ENCODE data around the gene SLC5A9.
"Not testable (repeated sequence)": the region's sequence is repeated elsewhere in the genome, so short reads cannot be mapped to it uniquely, and the experiment has no call there.

SLC5A9 gene

GRCh38 chr1:48222501-48223242, at the start of gene SLC5A9:
Gene SLC5A9 (plus strand): TSS chr1:48222716. CDS start chr1:48222737, 21 bp downstream.
- DNase-seq (ENCODE audit: low read depth in 2 of 2), result no peak

GRCh38 chr1:48175116-48175515, 47.4 kb upstream of the SLC5A9 start:
- DNase-seq (ENCODE audit: low read depth in 2 of 2), result no peak

DNA sequence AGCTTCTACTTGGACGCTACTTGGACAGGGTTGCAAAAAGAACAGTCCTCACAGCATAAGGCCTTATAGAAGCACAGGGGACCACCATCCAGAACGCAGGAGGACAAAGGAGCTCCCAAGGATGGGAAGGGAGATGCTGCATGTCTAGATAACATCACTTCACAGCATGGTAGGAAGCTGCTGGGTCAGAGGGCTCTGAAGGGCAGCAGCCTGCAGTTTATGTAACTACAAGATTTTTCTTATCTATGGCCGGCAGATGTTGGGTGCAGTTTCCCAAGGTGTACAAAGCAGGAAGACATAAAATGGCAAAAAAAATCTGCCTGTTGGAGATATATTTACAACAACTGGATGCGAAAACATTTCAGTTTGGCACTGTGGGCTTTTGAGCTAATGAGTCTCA, 45.3 kb upstream of the SLC5A9 start:
- DNase-seq (ENCODE audit: low read depth in 2 of 2), result no peak

- DNase-seq (ENCODE audit: low read depth in 2 of 2), result no peak
Observed at GRCh38 chr1:48181669-48182367, 40.7 kb upstream of the SLC5A9 start.

DNA sequence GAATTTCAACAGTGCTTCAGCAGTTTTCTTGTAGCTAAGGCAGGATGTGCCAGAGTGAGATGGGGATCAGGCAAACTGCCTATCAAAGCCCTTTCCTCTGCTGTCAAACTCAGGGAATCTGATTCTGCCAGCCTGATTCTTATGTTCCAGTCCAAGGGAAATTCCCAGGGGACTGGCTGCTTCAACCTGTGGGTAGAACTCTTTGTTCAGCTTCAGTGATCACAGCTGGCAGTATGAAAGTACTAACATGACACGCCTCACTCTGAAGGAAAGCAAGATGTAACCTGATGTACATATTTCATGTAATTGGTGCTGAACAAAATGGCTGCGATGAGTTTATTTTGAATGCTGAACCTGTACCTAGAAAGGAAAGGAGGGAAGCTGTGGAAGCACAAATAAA, 40.1 kb upstream of the SLC5A9 start:
- DNase-seq (ENCODE audit: low read depth in 2 of 2), result no peak

- DNase-seq (ENCODE audit: low read depth in 2 of 2), result no peak
Observed at GRCh38 chr1:48186306-48186839, 36.1 kb upstream of the SLC5A9 start.

DNA sequence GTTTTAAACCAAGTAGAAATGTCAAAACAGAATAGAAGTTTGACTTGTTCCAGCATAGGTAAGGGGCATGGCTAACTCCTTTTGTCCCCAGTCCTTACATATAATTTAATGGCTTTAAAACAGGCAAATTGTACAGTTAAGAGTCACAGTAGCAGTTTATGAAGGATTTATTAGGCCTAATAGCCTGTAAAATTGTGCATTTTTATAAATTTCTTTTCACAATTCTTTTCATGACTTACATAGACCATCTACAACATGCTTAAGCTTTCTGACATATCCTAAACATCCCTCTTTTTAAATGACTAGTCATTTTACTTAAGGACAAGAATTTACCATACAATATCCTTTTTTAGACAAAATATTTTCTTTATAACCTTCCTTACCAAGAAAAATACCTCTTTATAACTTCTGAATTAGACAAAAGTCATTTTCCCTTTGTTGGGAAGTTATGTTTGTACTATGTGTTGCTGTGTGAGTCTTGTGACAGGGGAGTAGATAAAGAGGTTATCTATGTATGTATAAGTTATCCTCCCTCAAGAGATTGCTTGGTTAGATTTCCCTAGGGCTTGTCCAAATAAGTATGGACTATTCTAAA, 34.5 kb upstream of the SLC5A9 start:
- no peak for DNase-seq (ENCODE audit: low read depth in 2 of 2)

DNA sequence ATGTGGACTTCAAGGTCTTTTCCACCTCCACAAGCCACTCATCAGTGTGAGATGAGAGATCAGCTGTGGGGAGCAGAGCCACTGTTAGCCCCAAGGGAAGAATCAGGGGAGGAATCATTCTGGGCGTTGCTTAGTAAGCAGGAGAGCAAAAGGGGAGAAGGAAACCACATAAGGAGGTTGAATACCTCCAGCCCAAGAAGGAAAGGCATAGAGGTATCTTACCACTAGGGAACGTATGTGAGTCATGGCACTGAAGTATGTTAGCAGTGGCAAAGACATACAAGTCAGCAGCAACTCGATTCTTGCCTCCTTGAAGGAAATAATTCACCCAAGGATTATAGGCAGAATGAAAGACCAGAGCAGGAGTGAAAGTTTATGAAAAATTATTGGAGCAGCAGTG, 31.6 kb upstream of the SLC5A9 start:
- DNase-seq (ENCODE audit: low read depth in 2 of 2), result no peak

GRCh38 chr1:48194801-48195200, 27.7 kb upstream of the SLC5A9 start:
- DNase-seq (ENCODE audit: low read depth in 2 of 2), result no peak

DNA sequence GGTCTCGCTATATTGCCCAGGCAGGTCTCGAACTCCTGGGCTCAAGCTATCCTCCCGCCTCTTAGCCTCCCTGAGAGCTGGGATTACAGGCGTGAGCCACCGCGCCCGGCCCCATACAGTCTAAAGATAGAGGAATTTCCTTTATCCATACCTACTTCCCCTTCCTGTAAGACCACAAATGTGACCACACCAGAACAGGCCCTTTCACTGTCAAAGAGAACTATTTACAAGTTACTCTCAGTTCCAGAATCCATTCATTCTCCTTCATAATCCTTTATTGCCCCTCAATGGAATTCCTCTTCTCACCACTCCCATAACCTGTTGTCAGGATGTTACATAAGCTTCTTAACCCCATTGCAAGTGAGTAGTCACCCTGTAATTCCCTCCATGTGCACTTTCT, 26.3 kb upstream of the SLC5A9 start:
- no peak for DNase-seq (ENCODE audit: low read depth in 2 of 2)

DNA sequence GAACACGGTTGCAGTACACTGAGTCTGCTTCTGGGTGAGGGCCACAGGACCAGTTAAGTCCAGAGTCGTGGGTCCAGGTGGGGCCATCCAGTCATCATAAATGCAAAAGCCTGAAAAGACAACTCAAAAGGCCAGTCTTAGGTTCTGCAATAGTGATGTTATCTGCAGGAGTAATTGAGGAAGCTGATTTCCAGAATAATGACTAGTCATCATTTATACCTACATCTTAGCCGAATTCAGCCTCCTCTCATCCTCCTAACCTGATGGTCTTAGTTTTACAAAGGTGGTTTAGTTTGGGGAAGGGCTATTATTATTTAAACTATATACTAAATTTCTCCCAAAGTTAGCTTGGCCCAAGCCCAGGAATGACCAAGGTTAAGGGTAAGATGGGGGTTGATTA, 23.5 kb upstream of the SLC5A9 start:
- no peak for DNase-seq (ENCODE audit: low read depth in 2 of 2)

GRCh38 chr1:48200166-48200900, 22.2 kb upstream of the SLC5A9 start:
- DNase-seq (ENCODE audit: low read depth in 2 of 2), result no peak

- peak; percentile 33 to 49 for DNase-seq (ENCODE audit: low read depth in 2 of 2)
Observed at GRCh38 chr1:48202030-48202752, 20.3 kb upstream of the SLC5A9 start.

DNA sequence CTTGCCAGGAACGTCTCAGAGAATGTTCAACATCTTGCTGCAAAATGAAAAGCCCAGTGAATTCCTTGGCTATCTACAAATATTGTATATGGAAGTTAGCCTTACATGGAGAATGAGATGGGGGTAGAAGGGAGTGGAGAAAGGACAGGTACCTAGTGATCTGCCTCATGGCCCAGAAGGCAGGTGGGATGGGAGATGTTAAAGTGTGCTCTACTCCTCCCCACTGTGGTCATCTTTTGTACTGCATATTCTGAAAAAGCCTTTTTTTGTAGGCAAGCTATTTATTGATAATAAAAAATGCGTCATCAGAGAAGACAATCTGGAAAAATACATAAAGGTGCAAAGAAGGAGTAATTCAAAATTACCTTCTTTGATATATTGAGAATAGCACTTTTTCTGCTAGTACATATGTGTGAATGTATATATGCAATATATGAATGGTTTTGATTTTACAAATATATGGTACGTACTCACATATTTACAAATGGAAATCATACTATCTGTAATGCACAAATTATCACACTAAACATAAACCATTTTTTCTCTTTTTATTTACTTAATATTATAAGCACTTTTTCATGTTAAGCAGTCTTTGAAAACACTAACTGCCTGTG, 19.1 kb upstream of the SLC5A9 start:
- no peak for DNase-seq (ENCODE audit: low read depth in 2 of 2)

- no peak for DNase-seq (ENCODE audit: low read depth in 2 of 2)
Observed at GRCh38 chr1:48205522-48205921, 17.0 kb upstream of the SLC5A9 start.

DNA sequence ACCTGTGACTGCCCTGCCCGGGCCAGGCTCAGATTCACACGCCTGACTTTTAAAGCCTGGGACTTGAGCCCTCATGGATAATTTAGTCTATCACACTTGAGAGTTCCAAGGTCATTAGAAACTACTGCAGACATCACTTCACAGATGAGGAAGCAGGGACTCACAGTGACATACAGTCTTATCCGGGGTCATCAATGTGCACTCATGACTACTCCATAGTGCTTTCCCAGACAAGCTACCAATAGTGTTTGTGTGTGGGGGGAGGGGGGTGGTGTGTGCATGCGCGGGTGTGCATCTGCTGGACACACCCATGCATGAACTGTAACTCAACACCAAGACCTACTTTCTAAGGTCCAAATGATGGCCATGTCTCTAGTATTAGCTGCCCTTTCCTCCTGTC, 16.1 kb upstream of the SLC5A9 start:
- no peak for DNase-seq (ENCODE audit: low read depth in 2 of 2)

DNA sequence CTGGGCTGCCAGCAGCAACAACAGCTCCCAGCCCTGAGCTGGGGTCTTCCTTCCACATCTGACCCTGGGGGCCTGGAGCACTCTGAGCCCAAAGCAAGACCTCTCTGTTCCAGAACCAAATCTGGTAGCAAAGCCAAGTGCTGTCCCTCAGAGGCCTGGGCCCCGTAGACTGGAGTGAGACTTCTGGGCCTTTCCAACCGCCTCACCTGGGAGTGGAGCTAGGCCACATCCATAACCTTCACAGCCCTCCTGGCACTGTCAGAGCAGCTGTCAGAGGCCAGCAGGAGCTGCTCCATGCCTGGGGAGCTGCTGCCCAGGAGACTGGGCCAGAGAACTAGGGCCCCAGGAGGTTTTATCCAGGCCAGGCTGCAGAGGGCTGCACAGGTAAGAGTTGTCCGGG, 15.4 kb upstream of the SLC5A9 start:
- no peak for DNase-seq (ENCODE audit: low read depth in 2 of 2)

GRCh38 chr1:48207536-48208075, 14.9 kb upstream of the SLC5A9 start:
- DNase-seq (ENCODE audit: low read depth in 2 of 2), result no peak

DNA sequence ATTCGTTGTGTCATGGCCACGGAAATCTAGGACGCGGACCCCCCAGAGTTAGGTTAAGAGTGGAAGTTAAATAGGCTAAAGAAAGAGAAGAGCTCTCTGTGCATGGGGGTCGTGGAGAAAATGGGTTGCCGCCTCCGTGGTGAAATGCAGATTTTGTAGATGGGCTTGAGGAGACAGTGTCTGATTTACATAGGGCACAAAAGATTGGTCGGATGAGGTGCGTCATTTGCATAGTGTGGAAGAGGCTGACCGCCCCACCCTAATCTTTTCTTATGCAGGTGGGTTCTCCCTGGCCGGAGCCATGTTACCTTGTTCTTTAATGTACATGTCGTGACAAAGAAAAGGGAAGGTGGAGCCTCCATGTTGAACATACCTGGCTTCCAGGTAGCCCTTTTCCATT, 14.3 kb upstream of the SLC5A9 start:
- DNase-seq (ENCODE audit: low read depth in 2 of 2), result no peak

DNA sequence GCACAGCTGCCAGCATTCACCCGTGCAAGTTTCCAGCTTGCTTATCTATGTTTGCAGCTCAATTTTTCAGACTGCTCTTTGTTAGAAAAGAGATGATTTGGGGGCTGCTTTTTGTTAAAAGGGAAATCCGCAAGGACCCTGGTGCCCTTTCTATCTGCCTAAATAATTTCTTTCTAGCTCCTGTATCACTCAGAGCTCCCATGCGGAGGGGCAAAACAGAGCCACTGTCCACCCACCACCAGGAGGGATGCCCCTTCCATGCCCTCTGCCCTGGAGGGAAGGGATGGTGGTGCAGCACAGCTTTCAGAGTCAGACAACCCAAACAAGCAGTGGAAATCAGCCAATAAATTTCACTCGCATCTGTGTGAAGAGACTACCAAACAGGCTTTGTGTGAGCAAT, 13.9 kb upstream of the SLC5A9 start:
- DNase-seq (ENCODE audit: low read depth in 2 of 2), result no peak

DNA sequence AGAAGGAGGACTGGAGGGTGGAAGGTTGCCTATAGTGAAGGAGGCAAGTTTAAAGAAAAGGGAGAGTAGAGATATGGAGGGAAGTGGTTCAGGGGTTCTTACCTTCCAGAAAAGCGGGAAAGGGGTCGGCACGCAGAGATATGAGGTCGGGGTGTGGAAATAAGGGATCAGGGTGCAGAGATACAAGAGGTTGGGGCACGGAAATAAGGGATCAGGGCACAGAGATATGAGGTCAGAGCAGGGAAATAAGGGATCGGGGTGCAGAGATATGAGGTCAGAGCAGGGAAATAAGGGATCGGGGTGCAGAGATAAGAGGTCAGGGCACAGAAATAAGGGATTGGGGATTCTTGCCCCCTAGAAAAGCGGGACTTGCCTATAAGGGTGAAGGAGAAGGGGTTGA, 9.1 kb upstream of the SLC5A9 start:
- not testable (repeated sequence) for DNase-seq (ENCODE audit: low read depth in 2 of 2)
